HEK293T (cell line): ENCODE results near the gene MYO18B.

Experiments used
- ARNT ChIP-seq: fragments of 450-650 bp; IDR thresholded peaks from 2 replicates; pipeline ENCODE4 v1.6.1; 2017; ENCODE audit warnings: mild to moderate bottlenecking
- BHLHE40 ChIP-seq: fragments of 450-650 bp; IDR thresholded peaks from 2 replicates; pipeline ENCODE4 v1.6.1; 2016; ENCODE audit warnings: mild to moderate bottlenecking, moderate library complexity, borderline replicate concordance
- FOXM1 ChIP-seq: fragments of 450-650 bp; IDR thresholded peaks from 2 replicates; pipeline ENCODE4 v1.6.1; 2017; ENCODE audit warnings: mild to moderate bottlenecking, borderline replicate concordance
- L3MBTL2 ChIP-seq: fragments of 450-650 bp; conservative IDR thresholded peaks from 2 replicates; pipeline ENCODE4 v1.6.1; 2016; ENCODE audit warnings: mild to moderate bottlenecking
- NFRKB ChIP-seq: fragments of 450-650 bp; IDR thresholded peaks from 2 replicates; pipeline ENCODE4 v1.6.1; 2016; ENCODE audit warnings: mild to moderate bottlenecking, moderate library complexity
- PKNOX1 ChIP-seq: fragments of 450-650 bp; IDR thresholded peaks from 2 replicates; pipeline ENCODE4 v1.6.1; 2016
- SP1 ChIP-seq: fragments of 450-650 bp; IDR thresholded peaks from 2 replicates; pipeline ENCODE4 v1.6.1; 2017
- SUZ12 ChIP-seq: fragments of 450-650 bp; IDR thresholded peaks from 2 replicates; pipeline ENCODE4 v1.6.1; 2016; ENCODE audit warnings: mild to moderate bottlenecking
- TARDBP ChIP-seq: fragments of 450-650 bp; IDR thresholded peaks from 2 replicates; pipeline ENCODE4 v1.6.1; 2016
- ZNF384 ChIP-seq: fragments of 450-650 bp; IDR thresholded peaks from 2 replicates; pipeline ENCODE4 v1.6.1; 2016

- no peak for TF ChIP-seq TARDBP
- TF ChIP-seq SP1 = no peak
- no peak for TF ChIP-seq L3MBTL2
- TF ChIP-seq ARNT = no peak
- TF ChIP-seq BHLHE40 = no peak
- TF ChIP-seq ZNF384 = no peak
- no peak for TF ChIP-seq FOXM1
- TF ChIP-seq NFRKB = no peak
- no peak for TF ChIP-seq SUZ12
- TF ChIP-seq PKNOX1 = no peak
These were observed 140.4 kb downstream of the MYO18B start for GRCh38 chr22:25882360-25882759.
